CD4-positive, alpha-beta T cell treated with Interleukin-1 beta for 1 hour (primary cell): Measurements from ENCODE around the gene RADIL.
A peak's percentile ranks its signal among the peaks of the same experiment; 100 is the strongest.
"Not testable (repeated sequence)": the region's sequence is repeated elsewhere in the genome, so short reads cannot be mapped to it uniquely, and the experiment has no call there.

Source experiments
- DNase-seq, 2 donors: peaks; one replicate each; pipeline ENCODE4 v3.0.0-alpha.2; 2020 to 2022

Gene RADIL

DNA sequence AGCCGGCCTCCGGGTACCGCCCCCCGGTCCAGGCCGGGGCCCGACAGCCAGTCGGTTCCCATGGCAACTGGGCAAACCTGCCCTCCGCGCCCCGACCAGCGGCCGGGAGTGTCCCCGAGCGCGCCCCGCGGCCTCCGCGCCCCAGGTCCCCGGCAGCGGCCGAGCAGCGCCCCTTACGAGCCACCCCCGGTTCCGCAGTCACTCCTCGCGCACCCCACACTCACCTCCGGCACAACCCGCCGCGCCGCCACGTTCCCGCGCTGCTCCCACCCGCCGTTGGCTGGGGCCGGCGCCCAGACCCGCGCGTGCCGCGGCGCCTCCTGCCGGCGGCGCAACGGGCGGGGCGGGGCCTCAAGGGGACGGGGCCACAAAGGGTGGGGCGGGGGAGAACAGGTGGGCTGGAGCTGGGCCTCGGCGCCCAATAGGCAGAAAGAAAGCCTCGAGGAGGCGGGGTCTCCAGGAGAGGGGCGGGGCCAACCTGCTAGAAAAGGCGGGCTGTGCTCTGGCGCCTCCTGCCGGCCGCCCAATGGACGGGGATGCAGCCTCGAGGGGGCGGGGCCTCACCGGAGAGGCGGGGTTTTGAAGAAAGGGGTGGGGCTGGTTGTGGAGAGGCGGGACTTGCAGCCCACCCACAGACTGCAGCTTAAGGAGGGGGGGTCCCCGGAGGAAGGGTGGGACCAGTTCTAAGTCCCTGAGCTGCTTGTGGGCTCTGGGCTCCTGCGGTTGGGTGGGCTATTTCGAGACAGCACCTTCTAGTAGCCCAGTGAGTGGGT is at the start of gene RADIL:
Gene RADIL, minus strand, starts transcription at position 345 of the 773 bp plus-strand sequence. CDS start 5,577 bp downstream, outside the sequence.
- peak; percentile 85 to 88 for DNase-seq

DNA sequence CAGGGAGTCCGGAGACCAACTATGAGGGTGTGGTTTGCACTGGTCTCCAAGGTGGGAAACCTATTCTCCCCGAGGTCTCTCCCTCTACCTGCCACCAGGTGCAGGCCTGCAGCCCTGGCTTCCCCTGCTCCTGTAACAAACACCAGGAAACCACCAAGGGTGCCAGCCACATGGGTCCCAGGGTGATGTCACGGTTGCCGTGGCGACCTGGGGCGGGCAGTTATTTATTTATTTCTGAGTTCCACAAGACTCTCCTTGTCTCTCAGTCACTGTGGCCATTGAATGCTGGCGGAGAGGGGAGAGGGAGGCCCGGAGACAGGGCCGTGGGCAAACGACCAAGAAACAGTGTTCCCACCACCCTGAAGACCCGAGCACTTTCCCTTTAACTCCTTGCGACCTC is 48.4 kb upstream of the RADIL start:
- DNase-seq: no peak

DNA sequence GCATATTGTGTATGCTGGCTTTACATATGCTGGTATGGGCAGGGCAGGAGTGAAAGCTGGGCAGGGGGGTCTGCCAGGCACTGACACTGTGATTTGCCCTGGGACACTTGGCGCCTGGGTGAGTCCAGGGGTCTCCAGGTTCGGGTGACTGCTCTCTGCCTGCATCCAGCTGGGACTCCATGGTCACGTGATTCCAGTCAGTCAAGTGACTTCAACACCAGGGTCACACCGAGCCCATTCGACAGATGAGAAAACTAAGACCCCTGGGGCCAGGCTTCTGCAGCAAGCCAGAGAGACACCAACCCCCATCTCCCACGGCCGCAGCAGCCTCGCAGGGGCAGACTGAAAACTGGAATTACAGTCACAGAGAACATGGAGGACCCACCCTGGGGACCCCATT is 45.5 kb upstream of the RADIL start:
- no peak for DNase-seq

DNA sequence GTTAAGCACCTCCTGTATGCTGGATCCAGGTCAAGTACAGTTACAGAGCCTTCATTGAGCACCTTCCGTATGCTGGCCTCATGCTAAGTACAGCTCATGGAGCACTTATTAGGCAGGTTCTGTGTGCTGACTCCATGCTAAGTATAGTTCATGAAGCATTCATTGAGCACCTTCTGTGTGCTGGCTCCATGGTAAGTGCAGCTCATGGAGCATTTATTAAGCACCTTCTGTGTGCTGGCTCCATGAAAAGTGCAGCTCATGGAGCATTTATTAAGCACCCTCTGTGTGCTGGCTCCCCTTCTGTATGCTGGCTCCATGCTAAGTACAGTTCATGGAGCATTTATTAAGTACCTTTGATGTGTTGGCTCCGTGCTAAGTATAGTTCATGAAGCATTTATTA is 44.9 kb upstream of the RADIL start:
- no peak for DNase-seq

DNA sequence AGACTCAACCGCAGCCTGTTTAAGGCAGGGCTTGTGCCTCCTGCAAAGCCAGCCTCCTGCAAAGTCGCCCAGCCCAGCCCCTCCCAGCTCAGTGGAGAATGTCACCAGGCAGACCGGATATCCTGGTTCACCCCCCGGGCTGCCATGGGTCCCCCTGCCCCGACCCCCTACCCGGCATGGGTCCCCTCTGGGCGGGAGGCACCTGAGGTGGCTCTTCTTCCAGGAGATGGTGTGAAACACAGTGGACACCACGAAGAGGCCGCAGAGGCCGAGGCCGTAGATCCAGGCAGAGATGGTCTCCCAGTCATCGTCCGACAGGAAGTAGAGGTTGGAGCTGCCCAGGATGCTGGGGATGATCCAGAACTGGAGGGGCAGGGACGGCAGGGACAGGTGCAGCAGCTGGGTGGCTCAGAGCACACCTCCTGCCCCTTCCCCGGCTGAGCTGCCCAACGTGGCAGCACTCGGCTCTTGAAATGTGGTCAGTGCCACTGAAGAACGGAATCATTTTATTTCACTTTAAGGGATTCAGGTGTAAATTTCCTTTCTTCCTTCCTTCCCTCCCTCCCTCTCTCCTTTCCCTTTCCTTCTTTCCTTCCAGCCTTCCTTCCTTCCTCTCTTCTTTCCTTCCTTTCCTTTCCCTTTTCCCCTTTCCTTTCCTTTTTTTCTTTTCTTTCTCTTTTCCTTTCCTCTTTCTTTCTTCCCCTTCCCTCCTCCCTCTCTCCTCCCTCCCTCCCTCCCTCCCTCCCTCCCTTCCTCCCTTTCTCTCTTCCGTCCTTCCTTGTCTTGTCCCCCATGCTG is 36.7 kb upstream of the RADIL start:
- DNase-seq: no peak

GRCh38 chr7:4916113-4916512 is 32.6 kb upstream of the RADIL start:
- no peak for DNase-seq

- DNase-seq: no peak
Observed at GRCh38 chr7:4911111-4911828, 27.8 kb upstream of the RADIL start.

GRCh38 chr7:4906682-4907081 is 23.2 kb upstream of the RADIL start:
- DNase-seq: no peak

- no peak for DNase-seq
Observed at GRCh38 chr7:4905171-4905570, 21.7 kb upstream of the RADIL start.

DNA sequence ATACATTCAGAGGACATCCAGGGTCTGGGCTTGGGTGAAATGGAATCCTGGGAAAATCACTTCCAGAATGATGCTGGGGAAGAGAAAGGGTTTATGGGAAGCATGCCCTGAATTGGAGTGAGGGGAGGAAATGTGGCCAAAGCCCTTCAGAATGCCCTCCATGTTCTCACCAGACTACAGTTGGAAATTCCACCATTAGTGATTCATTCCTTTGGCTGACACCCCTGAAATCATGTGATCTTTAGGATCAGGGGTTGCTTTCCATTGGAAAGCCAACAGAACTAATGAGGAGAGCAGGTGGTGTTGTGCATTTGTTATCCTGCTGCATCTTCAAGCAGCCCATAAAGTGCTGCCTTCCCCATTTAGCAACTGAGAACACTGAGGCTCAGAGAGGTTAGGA is 20.8 kb upstream of the RADIL start:
- DNase-seq: no peak

DNA sequence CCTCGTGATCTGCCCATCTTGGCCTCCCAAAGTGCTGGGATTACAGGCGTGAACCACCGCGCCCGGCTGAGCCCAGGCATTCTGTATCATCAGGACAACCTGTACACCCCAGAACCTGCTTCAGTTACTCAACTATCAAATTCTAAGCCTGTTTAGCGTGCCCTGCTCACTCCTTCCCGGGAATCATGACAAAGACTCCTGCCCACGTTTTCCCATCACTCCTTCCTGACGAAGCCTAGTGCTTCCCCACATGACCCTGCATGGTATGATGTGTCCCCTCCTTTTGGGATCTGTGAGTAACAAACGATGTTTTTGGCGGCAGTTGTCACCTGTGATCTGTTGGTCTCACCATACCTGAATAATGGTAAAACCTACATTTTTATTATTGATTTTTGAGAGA is 12.2 kb upstream of the RADIL start:
- no peak for DNase-seq

- no peak for DNase-seq
Observed at GRCh38 chr7:4894482-4894881, 11.0 kb upstream of the RADIL start.

DNA sequence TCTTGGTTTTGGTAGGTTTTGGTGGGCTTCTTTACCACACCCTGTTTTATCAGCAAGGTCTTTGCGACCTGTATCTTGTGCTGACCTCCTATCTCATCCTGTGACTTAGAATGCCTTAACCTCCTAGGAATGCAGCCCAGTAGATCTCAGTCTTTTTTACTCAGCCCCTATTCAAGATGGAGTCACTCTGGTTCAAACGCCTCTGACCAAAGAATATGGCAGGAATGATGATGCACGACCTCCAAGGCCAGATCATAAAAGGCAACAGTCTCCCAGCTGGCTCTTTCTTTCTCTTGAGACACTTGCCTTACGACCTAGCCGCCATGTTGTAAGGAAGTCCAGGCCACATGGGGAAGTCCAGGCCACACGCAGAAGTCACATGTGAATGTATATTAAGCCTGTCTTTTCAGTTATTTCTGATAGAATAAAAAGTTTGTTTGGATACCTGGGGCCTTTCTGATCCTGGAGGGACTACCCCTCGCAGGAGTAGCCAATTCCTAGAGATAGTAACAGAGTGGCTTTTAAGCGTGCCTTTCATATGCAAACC is 10.5 kb upstream of the RADIL start:
- no peak for DNase-seq

- not testable (repeated sequence) for DNase-seq
Observed at GRCh38 chr7:4893188-4893587, 9.7 kb upstream of the RADIL start.

- DNase-seq: not testable (repeated sequence)
Observed at GRCh38 chr7:4891522-4891921, 8.0 kb upstream of the RADIL start.

- no peak for DNase-seq
Observed at GRCh38 chr7:4889682-4890081, 6.2 kb upstream of the RADIL start.

DNA sequence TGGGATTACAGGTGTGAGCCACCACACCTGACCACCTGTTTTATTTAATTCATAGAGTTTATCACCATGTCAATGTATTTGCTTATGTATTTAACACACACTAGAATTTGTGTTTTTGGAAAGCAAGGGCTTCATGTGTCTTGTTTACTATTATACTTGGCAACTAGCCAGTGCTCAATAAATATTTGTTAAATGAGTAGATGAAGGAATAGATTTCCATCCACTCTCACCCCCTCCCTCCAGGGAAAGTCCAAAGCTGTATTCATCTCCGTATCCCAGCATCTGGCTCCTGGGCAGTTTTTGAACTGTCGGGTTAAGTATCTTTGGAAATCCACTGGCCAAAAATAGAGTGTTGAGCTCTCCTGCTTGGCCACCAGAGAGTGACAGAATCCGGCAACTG is 4.6 kb upstream of the RADIL start:
- DNase-seq: no peak

DNA sequence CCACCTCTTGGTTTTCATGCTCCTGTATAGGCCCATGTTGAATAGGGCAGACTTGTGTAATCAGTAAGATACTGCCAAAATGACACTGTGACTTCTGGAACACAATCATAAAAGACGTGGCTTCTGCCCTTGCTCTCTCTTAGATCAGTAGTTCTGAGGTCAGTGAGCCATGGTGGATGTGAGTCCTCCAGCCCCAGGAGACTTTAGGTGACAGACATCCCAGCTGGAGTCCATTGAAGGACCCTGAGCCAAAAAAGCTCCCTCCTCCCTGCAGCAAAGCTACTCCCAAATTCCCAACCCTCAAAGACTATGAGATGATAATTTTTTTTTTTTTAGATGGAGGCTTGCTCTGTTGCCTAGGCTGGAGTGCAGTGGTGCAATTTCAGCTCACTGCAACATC is 3.2 kb upstream of the RADIL start:
- no peak for DNase-seq

- DNase-seq: no peak
Observed at GRCh38 chr7:4885317-4885807, 1.8 kb upstream of the RADIL start.

DNA sequence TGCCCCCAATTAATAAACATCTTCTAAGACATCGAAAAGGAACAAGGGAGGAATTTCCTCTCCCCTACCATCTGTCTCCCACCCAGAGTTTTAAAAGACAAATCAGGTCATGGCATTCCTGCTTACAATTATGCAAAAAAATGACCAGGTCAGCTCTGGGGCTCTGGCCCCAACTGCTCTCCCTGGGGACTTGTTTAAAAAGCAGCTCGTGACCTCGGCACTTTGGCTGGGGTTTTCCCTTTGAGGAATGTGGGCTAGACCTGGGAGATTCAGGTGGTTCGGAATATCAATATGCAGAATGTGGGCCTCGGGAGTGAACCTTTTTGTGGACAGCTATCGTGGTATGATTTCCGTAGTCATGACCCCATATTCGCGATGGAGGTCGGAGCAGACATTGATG is 648 bp upstream of the RADIL start:
- DNase-seq: no peak

GRCh38 chr7:4883033-4883371 is 514 bp downstream of the RADIL start:
- no peak for DNase-seq

DNA sequence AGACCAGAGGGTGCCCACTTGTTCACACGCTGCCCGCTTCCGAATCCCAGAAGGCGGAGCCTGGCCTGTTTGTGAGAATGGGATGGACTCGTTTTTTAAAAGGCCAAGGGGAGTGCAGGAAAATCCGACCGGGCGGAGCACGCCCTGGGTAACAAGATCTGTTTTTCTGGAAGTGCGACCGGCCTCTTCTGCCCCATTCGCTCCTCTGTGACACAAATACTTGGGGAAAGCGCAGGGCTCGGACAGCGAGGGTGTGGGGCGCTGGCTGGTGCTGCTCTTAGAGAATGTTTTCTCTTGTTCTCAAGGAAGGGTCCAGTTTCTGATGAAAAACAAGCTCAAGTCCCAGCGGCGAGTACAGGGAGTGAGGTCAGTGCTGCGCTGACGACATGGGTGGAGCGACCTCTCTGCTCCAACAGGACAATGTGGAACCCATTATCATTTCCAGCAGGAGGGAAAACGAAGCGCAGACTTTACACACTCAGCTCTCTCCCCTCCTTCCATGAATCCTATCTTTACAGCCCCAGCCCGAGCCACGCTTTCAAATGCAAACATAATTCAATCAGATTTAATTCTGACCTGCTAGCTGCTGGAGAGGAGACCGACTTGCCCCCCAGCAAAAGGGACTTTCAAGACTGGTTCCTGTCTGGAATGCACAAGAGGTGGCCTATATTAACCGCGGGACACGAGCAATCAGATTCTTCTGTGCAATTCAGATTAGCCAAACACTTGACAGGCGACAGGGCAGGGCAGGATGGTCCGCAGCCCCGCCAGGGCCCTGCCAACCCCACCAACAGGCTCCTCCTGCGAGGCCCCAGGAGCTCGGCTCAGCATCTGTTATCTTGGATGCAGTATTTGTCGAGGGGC is 1.1 kb downstream of the RADIL start:
- DNase-seq: no peak
